Medulla oblongata (tissue), 1 donor: Measurements from ENCODE around the gene SLC12A3.

Source experiments
- DNase-seq: peaks from one replicate; pipeline ENCODE4 v3.0.0-alpha.2; 2015; ENCODE audit errors: extremely low spot score

The SLC12A3 gene, protein sequence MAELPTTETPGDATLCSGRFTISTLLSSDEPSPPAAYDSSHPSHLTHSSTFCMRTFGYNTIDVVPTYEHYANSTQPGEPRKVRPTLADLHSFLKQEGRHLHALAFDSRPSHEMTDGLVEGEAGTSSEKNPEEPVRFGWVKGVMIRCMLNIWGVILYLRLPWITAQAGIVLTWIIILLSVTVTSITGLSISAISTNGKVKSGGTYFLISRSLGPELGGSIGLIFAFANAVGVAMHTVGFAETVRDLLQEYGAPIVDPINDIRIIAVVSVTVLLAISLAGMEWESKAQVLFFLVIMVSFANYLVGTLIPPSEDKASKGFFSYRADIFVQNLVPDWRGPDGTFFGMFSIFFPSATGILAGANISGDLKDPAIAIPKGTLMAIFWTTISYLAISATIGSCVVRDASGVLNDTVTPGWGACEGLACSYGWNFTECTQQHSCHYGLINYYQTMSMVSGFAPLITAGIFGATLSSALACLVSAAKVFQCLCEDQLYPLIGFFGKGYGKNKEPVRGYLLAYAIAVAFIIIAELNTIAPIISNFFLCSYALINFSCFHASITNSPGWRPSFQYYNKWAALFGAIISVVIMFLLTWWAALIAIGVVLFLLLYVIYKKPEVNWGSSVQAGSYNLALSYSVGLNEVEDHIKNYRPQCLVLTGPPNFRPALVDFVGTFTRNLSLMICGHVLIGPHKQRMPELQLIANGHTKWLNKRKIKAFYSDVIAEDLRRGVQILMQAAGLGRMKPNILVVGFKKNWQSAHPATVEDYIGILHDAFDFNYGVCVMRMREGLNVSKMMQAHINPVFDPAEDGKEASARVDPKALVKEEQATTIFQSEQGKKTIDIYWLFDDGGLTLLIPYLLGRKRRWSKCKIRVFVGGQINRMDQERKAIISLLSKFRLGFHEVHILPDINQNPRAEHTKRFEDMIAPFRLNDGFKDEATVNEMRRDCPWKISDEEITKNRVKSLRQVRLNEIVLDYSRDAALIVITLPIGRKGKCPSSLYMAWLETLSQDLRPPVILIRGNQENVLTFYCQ

DNA sequence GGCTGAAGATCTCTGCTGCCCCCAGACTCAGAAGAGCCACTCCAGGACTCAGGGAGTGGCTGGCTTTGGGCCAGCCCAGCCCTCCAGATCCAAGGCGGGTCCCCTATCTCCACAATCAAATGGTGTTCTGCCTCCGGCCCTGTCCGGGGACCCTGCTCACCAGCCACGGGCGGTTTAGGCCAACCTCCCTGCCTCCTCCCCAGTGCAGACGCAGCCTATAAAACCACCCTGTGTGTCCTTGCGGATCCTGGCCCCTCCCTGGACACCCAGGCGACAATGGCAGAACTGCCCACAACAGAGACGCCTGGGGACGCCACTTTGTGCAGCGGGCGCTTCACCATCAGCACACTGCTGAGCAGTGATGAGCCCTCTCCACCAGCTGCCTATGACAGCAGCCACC, at the start of gene SLC12A3:
Gene SLC12A3 (plus strand): TSS at position 248 of the 400 bp plus-strand sequence. CDS start 29 bp downstream, at position 277.
- DNase-seq, result no peak

DNA sequence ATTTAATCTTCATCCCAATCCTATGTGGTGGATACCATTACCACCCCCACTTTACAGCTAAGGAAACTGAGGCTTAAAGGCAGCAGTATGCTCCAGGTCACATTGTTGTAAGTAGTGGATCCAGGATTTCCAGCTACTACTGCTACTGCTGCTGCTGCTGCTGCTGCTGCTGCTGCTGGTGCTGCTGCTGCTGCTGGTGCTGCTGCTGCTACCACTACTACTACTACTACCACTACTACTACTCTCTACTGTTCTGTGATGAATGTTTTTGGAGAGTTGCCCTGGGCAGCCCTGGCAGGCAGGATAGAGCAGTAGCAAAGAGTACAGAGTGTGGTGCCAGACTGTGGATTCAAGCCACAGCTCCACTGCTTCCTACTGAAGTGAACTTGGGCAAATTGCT, 49.3 kb upstream of the SLC12A3 start:
- DNase-seq, result peak; percentile 65

DNA sequence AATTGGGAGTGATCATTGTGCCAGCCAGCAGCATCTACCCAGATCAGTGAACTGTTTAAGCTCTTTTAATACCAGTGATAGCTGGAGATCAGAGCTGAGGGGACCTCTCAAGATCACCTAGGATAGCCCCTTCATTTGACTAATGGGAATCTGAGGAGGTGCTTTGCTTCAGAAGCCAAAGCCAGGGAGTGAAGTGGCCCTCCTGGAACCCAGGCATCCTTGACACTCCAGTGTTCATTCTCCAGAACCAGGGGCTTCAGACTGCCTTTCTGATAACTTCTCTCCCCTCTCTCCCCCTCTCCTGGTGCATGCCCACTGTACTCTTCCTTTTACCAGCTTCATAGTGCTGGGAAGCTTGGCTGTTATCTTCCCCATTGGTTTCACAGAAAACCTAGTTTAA, 48.0 kb upstream of the SLC12A3 start:
- no peak for DNase-seq

DNA sequence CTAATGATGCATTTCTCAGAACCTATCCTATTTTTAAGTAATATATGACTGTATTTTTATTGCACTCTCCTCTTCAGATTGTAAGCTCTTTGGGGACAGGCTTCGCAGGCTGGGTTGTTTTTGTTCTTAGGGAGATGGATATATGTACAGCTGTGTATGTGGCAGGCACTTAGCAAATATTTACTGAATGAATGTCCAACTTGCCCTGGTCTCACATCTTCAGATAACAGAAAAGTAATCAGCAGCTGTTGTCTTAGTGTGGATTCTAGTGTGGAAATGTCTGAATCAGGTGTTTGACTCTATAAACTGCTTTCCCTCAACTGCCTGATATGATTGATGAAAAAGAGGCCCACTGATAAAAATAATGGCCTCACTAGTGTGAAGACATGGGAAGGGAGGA, 47.1 kb upstream of the SLC12A3 start:
- DNase-seq, result no peak

DNA sequence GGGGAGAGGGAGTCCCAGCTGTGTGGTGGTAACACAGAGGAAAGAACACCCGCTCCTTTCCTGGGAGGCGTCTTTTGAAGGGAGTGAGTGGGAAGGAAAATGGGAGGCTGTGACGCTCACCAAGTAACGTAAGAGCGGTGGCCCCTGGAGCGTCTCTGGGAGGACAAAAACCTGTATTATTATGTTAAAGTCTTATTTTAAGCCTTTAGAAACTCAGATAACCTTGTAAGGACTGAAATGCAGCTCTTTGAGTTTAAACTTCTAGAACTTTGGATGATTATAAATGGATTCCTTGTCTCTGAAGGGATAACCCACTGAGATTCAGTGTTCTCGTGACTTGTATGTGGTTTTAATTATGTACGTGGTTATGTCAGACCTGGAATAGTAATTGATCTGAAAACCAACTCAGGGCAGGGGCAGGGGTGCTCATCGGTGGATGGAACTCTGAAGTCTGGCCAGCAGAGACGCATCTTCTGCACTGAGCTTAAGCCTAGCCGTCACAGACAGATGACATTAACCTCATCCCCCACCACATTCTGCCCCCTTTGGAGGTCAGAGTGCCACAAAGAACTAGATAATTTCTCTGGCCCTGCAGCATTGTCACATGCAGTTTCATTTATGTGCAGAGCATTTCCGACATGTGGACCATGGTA, 41.8 kb upstream of the SLC12A3 start:
- no peak for DNase-seq

DNA sequence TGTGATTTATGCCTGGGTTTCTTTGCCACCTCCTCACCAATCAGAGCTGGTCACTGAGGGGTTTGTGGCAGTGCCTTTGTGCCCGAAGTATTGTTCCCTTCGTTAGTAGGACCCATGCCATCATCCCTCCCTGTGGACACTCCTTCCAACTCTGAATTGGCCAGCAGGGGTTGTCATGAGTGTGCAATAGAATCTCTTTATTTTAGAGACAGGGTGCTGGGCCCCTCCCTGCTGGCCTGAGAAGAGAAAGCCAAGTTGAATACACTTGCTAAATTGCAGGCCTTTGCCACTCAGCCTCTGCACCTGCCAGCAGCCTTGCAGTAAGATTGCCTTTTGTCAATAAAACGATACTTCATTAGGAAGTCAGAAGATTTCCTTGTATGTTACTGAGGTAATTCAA, 40.7 kb upstream of the SLC12A3 start:
- DNase-seq, result peak; percentile 79

DNA sequence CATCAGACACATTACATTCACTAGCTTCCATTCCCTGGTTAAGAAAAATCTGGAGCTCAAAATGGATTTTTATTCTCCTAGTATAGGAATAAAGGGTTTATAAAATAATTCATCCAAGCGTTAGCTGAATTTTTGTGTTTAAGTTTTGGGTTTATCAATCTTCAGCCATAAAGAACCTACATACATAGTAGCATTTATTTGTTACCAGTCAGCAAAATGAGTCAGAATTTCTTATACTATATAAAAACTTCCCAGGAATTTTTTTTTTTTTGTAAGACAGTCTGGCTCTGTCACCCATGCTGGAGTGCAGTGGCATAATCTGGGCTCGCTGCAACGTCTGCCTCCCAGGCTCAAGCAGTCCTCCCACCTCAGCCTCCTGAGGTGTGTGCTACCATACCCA, 40.2 kb upstream of the SLC12A3 start:
- no peak for DNase-seq

DNA sequence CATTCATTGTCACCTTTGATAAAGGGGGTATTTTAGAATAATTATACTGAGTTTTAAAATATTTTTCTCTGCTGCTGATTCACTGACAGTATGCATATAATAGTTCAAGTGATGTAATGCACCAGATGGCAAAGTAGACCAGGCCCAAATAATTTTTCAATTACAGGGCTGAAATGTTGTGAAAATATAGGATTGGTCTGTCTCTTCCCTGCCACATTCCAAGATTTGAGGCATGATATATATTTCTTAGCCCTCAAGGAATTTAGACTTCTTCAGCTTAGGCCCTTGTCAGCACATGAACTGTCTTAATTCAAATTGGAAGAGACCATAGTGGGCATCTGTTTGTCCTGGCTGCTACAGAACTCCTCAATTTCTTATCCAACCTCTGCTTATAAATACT, 39.2 kb upstream of the SLC12A3 start:
- no peak for DNase-seq

DNA sequence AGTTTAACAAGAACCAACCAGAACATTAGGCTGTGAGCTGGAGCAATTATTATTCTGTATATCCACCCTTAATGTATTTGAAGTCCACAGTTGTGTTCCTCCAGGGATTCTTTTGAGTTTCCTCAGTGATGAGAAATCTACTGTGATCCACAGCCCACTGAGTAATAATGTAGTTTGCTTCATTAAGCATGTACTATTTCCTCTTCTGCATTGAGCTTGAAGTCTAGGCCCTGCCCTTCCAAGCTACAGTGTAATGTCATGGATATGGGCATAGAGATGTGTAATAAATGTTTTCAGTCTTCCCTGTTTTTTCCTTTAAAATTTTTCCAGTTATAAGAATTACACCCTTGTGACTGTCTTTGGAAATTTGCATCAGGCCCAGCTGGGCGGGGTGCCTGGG, 36.4 kb upstream of the SLC12A3 start:
- DNase-seq, result no peak

DNA sequence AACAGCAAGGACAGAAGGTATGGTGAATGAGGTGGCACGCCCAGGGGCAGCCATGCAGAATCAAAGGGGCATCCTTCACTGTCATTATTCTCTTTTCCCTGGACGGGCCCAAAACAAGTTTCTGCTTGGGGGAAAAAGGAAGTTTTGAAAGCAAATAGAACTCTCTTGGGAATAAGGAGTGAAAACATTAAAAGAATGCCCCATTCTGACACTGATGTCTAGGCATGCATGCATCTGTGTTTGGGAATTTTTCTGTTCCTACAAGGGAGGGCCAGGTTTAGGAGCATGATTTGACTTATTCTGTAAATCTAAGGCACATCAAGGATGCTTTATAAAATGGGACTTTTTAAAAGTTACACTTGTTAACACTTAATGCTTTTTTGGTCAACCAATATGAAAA, 34.3 kb upstream of the SLC12A3 start:
- no peak for DNase-seq

DNA sequence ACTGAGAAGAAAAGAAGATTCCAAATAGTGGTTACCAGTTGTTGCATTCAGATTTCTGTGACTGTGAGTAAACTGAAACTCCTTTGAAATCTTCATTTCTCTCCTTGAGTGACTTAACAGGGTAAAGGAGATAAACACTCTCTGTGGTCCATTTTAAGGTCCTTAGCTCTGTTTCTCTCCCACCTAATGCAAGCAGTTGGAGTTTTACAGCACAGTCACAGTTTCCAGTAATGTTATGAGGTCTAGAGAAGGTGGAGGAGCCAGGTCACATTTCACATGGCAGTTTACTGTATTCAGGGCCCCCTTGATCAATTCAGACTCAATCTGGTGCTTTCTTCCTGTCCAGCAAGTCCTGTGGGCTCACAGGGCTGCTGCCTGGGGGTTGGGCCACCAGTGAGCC, 32.2 kb upstream of the SLC12A3 start:
- no peak for DNase-seq

DNA sequence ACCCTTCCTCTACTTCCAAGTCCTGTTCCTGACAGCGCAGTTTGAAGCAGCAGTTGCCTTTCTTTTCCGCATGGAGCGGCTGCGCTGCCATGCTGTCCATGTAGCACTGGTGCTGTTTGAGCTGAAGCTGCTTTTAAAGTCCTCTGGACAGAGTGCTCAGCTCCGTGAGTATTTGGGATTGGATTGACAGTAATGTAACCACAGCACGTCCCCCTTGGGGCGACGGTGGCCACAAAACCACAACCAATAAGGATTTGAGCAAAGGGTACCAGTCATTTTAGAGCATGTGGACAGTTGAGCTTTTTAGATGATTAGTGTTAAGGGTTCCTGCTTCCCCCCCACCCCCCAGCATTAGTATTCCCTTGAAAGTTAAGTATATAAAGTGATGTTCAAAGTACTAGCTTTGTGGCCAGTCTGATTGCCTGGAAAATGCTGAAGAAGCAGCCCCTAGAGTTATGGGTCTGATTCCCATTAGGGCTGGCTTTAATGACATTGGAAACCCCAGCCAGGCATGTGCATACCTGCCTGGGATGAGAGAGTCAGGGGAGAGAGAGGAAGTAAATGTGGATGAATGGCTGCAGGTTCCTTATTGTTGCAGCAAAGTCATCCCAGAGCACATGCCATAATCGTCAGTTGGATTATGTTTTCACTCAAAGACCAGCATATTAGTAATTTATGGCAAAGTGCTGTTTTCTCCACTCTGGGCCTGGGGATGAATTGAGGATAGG, 31.6 kb upstream of the SLC12A3 start:
- no peak for DNase-seq

DNA sequence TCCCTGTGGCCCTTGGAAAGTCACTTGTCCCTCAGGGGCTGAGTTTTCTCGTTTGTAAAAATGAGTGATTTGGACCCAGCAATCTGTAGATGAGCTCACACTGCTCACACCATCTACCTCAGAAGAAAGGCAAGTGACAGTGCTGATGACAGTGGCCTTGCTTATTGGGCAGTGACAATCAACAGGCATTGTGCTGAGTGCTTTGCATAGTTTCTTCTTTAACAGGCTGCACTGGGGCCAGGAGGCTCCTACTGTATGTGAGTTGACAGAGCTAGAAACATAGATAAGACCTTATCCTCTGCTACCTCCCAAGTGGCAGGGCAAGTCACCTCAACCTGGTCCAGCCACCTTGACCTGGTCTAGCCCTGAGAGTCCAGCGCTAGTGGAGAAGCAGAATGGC, 29.7 kb upstream of the SLC12A3 start:
- DNase-seq, result no peak

DNA sequence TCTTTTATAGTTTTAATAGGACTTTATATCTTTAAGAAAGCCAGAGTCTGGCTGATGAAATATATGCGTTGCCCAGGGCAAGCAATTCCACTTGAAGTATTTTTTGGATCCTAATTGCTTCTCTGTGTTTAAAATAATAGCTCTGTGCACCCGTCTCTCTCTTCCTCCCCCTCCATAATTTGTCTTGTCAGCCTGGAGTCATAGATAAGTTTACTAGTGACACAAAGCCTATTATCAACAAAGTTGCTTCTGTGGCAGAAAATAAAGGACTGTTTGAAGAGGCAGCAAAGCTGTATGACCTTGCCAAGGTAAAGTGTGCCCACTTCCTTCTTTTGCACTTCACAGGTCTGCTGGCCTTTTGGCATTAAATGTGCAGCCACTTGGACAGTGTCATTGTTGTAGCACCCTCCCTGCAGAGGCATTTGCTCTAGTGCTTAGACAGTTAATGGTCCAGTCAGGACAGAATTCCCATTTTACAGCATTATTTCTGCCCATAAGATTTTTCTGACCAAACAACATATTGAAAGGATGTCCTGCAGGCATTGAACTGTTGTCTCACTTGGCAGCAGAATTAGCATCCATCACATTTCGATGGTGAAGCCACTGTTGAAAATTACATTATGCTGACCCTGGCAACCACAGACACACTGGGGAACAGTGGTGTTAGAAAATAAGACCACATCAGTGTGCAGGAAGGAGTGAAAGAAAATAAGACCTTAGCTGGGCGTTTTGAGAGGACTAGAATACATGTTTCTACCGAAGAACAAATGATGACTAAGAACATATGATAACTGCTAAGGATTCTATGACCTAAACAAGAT, 28.4 kb upstream of the SLC12A3 start:
- no peak for DNase-seq

DNA sequence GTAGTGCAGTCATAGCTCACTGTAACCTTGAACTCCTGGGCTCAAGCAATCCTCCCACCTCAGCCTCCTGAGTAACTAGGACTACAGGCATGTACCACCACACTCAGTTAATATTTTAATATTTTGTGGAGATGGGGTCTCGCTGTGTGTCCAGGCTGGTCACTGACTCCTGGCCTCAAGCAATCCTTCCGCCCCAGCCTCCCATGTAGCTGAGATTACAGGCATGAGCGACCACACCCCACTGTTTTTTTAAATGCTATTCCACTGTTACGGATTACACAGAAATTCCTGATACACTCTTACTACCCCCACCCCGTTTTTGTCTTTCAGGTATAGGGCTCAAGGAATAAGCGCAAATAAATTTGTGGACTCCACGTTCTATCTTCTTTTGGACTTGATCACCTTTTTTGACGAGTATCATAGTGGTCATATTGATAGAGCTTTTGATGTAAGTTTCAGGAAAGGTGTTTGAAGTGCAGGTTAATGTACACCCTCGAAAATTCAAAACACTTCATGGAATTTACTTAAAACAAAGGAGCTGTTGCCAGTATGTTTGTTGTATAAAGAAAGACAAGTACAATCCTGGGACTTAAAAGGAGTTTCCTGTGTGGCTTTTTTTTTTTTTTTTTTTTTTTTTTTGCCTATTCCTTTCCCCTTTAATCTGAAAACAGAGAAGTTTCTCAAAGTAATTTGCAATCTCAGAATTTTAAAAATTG, 26.2 kb upstream of the SLC12A3 start:
- DNase-seq, result no peak

DNA sequence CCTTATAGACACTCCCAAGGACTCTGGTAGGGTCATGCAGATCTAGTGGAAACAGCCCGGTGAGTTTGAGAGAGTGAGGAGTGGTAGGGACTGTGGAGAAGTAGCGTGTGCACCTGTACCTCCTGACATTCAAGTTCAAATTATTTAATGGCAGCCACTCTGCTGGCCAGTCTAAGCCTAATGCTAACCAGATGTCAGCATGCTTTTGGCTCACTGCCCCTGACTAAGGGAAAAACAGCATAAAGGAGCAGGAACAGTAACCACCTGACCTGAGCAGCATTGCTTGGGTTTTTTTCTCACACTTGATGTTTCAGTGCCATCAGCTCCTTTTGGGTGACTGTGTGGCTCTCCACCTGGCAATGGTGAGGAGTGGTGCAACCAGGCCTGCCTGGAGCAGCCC, 23.8 kb upstream of the SLC12A3 start:
- no peak for DNase-seq

DNA sequence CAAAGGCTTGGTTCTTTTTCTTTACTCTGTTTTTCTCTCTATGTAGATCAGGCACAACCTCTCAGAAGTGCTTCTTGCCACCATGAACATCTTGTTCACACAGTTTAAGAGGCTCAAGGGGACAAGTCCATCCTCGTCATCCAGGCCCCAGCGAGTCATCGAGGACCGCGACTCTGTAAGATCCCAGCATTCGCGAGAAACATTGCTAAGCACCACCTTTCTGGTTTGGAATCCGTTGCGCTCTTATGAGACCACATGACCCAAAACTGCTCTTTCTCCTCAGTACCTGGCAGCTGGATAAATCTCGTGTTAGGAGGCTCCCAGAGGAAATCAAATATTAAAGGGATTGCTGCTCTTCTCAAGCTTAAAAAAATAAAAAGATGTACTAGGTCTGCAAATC, 23.3 kb upstream of the SLC12A3 start:
- DNase-seq, result no peak

DNA sequence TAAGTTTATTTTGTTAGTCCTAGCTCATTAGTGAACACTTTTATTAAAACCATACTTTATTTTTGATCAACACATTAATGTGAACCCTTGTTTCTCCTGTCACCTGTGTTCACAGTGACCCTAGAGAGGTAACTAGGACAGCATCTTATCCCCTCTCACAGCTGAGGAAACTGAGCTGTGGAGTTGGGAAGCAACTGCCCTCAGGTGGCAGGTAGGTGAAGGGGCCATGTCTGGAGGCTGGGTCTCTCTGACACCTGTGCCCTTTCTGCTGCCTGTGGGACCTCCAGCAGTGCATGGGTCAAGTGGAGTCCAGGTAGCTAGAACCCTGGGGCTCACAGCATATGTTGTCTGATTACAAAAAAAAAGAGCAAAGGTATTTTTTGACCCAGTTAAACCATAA, 22.9 kb upstream of the SLC12A3 start:
- DNase-seq, result no peak

DNA sequence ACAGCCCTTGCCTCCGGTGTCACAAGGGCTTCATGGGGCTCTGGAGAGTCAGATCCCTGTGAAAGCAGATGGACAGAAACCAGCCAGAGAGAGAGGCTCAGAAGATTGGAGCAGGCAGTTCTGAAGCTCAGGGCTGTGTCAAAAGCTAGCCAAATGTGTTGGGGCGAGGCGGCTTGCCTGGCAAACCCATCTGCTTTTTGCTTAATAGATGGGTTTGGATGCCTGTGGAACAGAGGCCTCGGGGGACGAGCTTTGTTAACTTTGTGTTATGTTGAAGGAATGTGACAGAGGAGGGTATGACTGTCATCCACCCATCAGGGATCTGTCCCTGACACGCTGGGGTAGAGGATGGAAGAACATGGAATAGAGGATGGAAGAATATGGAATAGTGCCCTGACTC, 21.0 kb upstream of the SLC12A3 start:
- DNase-seq, result no peak
